ENCODE measurements around the gene HAUS2.

HAUS2 gene

GRCh38 chr15:42608752-42609488, 60.3 kb downstream of the HAUS2 start:
- no peak for DNase-seq (ENCODE audit: low spot score)

DNA sequence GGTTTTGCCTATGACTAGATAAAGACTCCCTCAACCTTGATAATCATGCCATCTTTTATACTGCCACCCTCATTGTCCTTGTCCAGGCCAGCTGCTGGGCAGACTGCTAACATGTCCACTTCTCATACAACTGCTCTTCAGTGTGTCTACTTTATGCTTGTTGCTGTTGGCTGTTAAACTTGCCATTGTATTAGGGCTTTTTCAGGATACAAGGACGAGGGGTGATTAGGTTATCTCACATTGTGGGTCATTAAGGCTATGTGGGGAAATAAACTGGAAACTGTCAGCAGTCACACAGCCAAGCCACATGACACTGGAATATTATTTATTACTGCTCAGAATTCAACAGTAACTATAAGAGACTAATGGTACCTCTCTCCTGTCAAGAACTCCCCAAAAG, 62.9 kb downstream of the HAUS2 start:
- DNase-seq (ENCODE audit: low spot score): no peak

DNA sequence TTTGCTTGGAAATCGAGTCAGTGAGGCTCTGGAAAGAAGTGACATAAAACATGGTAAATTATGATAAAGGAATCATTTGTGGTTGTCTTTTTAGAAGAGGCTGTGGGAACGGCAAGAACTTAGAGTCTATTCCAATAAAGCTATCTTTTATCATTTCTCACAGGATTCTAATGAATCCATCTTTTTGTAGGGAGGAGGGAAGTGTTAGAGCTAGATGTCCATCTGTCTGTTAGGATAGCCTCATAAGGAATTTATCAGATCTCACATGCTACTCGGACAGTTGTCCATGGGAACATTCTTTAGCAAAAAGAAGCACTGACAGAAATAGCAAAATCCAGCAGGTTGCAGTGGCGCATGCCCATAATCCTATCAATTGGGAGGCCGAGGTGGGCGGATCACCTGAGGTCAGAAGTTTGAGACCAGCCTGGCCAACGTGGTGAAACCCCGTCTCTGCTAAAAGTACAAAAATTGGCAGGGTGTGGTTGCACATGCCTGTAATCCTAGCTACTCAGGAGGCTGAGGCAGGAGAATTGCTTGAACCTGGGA, 63.8 kb downstream of the HAUS2 start:
- no peak for DNase-seq (ENCODE audit: low spot score)

- DNase-seq (ENCODE audit: low spot score): no peak
Observed at GRCh38 chr15:42616107-42616506, 67.5 kb downstream of the HAUS2 start.
